GM18861 (cell line): Measurements from ENCODE around the gene SLC26A2.
"Not testable (repeated sequence)": the region's sequence is repeated elsewhere in the genome, so short reads cannot be mapped to it uniquely, and the experiment has no call there.

Source experiments
- ATAC-seq: cut with Tn5 transposase; IDR thresholded peaks from one replicate; pipeline ENCODE4 v1.9.1; 2021; ENCODE audit not compliant: unreplicated experiment

Gene SLC26A2

DNA sequence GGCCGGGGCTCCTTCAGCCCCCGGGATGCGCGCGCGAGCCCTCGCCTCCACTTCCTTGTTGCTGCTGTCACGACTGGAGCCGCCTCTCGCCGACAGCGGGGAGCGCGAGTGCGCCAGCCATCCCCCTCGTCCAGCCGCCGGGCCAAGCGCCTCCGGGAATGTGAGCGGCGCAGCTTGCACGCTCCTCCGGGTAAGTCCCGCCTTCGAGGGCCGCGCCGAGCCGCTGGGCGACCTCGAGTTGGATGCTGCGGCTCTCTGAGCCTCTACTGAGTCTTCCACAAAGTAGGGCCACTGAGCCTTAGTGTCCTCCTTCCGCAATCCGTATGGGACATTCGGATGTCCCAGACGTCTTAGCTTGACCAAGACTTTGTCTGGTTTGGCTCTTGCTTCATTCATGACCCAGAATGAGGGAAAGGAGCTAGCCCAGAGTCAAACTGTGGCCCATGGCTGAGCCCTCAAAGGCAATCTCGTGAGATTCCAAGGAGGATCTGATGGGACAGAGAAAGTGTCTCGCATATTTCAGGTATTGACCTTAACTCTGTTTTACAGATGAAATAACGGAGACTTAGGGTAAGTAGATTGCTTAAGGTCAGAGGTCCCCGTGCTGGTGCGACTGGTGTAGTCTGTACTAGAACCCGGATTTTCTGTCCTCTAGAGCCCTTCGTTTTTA, 40.6 kb downstream of the SLC26A2 start:
- ATAC-seq = peak; percentile 8

DNA sequence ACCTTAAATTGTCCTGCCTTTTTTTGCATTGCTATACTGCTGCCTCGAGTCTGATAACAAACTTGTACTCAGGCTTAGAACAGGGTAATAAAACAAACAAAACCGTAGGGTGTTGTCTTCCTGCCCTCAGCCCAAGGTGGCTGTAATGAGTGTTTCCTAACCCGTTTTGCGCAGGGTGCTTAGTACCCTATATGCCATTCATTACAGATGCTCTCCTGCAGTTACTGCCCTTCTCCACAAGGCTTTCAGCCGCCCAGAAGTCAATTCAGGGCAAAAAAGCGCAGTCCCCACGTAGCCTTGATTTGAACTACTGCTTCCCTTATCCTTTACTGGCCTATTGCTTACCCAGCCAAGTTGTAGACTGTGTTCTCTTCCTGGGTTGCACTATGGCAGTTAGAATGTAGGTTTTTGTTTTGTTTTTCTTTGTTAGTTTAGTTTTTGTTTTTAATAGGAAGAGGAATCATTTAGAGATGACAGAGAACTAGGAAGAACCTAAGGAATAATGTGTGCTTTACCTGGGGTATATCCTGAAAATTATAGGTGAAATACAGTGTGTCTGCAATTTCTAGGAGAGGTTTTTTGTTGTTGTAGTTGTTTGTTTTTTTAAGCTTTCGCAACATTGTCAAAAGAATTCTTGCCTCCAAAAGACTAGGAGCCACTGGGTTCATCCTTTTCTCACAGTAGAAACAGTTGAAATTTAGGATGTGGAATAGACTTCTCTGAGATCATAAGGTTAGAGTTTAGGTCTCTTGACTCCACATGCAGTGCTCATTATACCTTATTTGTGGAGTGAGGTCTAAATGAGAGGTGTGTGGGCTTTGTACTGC, 41.3 kb downstream of the SLC26A2 start:
- ATAC-seq = peak; percentile 70

DNA sequence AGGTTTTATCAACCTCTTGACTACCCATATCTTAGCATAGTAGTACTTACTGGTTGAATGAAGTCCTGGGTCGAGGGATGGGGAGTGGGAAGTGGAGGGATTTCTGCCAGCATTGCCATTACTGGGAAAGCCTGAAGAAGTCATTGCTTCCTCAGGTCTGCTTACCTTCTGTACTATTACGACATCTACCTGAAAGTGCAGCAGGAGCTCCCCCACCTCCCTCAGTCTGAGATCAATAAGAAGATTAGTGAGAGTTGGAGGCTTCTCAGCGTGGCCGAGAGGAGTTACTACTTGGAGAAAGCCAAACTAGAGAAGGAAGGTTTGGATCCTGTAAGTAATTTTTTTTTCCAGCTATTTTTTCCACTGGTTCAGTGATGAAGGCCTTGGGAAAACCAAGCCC, 45.8 kb downstream of the SLC26A2 start:
- no peak for ATAC-seq

DNA sequence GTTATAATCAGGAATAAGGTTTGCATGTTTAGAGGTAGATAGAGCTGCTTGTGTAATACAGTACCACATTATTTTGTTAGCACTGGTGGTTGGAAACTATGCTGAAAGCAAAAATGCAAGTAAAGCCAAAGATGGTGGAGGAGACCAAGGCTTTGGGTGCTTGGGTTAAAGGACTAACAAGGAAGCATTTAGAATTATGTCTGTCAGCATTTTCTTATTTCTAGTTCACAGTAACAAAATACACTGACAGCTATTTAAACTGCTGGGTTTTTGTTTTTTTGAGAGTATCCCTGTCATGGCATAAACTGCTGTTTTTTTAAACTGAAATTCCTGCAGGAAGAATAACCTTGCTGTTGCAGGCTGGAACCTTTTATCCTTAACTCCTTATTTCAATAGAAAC, 46.5 kb downstream of the SLC26A2 start:
- no peak for ATAC-seq

DNA sequence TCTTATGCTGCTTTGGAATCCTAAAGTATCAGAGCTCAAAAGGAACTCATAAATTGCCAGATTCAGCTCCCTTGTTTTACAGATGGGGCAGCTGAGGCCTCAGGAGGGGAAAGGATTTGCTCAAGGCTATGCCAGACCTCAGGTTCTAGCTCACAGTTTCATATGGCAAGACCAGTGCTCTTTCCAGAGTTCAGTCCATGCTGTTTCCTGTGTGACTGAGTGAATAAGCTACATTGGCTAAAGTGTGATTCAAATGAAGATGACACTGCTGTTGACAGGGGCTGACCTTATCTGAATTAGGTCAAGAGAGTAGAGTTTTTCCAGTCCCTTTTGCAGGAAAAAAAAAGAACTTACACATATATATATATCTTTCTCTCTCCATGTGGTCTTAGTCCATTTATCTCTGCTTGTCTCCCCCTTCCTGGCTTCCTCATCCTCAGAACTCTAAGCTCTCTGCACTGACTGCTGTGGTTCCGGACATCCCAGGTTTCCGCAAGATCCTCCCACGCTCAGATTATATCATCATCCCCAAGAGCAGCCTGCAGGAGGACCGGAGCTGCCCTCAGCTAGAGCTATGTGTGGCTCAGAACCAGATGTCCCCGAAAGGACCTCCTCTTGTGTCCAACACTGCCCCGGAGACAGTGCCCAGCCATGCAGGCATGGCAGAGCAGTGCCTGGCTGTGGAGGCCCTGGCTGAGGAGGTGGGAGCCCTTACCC, 49.3 kb downstream of the SLC26A2 start:
- no peak for ATAC-seq

DNA sequence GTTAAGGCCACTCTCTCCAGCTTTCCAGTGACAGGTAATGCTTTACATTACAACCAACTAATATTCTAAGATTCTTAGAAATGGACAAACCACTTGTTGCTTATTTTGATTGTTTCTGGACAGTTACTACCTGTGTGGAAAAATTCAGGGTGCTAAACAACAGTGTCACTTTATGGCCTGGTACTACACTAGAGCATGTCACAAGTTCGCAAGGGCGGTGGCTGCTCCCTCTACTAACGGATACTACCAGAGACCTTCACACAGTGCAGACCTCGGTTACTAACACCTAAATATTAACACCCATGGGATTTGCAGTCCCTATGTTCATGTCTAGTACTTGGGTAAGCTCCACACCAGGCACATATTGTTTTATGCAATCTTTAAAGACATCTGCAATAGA, 53.4 kb downstream of the SLC26A2 start:
- ATAC-seq = no peak

DNA sequence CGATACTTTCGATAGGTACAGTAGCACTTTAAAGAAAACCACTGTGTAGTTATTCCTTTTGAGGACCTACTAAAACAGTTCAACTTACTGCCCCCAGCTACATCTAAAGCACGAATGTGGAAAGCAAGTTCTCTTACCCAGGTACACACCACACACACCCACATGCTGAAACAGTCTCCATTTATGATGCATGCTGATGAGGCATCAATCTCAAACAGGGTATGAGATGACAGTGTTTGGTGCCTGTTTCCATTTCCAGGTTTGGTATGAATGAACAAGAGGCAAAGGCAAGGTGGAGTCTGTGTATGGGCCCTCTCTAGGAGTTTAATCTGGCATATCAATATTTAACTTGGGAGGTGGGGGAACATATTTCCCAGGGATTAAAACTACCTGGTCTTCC, 53.9 kb downstream of the SLC26A2 start:
- ATAC-seq = no peak

DNA sequence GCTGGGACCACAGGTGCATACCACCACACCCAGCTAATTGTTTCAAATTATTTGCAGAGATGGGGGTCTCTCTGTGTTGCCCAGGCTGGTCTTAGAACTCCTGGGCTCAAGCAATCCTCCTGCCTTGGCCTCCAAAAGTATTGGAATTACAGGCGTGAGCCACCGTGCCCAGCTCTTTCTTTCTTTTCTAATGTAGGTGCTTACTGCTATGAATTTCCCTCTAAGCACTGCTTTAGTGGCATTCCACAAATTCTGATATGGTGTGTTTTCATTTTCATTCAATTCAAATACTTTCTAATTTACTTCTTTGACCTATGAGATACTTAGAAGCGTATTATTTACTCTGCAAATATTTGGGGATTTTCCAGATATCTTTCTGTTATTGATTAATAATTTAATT, 54.9 kb downstream of the SLC26A2 start:
- ATAC-seq = no peak

DNA sequence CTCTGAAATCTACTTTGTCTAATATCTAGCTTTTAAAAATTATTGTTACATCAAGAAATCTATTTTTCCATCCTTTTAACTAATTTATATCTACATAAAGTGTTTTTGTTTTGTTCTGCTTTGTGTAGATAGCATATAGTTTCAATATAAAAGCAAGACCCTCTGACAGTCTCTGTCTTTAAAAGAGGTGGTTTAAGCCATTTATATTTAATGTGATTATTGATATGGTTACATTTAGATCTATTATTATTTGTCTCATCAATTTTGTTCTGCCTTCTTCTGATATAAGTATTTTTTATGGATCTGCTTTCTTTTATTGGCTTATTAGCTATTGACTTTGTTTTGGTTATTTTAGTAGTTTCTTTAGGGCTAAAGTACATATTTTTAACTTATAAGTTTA, 56.0 kb downstream of the SLC26A2 start:
- ATAC-seq = no peak

DNA sequence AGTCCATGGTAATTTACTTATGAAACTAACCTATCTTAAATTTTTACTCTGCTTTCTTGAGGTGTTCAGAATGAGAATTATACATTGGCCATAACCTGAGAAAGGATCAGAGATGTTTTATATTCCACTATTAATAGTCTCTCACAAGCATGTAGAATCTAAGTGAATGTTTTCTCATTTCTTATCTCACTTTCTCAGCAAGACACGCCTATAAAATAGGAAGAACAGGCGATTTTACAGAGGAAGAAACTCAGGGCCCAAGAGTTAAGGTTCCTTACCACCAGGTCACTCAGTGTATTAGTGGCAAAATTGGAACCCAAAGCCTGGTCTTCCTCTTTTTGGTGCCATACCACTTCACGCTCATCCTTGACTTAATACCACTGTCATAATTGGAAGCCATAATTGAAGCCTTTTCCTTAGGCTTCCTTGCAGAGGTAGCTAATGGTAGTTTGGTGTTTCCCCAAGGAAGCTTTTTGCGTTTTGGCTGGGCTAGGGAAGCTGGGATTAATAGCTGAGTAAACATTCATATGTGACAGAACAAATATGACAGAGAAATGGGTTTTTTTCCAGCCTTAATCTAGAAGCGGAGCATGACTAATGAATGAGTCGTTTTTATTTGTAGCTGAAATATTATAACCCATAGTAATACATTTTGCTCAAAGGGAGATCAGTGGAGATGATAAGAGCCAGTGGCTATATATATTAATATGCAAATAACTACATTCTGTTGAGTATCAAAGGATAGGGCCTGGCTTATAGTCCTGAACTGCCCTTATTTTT, 56.9 kb downstream of the SLC26A2 start:
- ATAC-seq = no peak

DNA sequence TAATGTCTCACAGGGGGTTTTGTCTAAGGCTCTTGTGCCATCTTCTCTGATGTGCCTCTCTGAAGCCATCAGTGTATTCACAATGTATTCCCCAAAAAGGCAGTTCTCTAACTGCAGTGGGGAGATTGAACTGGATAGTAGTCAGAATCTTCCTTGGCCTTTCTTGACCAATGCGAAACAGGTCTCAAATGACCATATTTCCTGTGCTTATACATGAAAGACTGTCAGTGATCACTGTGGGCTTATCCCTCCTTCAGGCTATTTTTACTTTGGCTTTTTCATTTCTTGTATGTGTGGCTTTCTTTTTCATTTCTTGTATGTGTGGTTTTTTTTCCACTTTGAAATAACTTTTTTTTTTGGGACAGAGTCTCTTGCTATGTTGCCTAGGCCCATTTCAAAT, 59.7 kb downstream of the SLC26A2 start:
- ATAC-seq = no peak

DNA sequence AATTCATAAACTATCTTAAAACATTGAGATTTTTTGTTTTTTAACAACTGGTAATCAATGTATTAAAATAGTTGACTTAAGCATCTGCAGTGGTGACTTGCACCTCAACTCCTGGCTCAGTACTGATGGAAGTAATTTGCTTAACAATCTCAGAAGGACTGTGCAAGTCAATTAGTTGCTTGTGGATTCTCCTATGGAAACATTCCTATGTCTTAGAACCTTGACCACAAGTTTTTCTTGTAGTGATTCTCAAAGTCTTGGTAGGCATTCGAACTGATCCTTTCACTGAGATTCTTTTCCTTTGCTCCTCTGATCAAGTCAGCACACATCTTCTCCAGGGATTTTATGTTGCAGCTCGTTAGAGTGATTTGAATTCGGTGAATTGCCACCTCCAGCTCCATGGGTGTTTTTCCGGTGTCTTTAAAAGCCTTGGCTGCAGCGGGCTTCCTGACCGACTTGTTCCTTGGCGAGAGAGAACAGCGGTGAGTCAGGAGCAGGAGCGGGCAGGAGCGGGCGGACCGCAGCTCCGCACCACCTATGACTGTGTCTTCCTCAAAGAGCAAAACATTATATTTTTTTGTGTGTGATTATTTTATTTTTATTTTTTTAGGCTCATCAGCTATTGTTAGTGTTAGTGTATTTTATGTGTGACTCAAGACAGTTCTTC, 61.1 kb downstream of the SLC26A2 start:
- no peak for ATAC-seq

DNA sequence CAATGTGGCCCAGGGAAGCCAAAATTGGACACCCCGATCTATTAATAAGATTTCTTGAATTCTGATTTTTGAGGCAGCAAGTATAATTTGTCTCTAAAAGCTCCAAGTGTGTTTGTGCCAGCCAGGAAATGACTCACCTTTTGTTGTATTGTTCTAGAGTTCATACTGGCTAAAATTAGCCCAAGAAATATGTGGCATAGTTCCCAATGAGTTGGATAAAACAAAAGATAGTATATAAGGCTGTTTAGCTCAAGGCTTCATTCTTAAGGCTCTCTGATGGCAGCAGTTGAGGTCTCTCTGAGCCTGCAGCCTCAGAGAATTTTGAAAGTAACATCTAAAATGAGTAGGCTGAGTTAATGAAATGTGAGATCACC, 61.6 kb downstream of the SLC26A2 start:
- ATAC-seq = no peak

DNA sequence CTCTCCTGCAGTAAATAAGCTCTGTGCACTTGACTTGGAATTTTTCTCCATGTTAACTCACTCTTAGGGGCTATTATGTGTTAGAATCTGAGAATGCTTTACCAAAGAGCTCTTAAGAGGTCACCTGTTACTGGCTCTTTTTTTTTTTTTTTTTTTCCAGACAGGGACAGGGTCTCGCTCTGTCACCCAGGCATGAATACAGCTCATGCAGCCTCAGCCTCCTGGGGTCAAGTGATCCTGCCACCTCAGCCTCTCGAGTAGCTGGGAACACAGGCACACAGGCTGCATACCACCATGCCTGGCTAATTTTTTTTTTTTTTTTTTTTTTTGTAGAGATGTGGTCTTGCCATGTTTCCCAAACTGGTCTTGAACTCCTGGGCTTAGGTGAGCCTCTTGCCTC, 62.1 kb downstream of the SLC26A2 start:
- ATAC-seq = no peak

DNA sequence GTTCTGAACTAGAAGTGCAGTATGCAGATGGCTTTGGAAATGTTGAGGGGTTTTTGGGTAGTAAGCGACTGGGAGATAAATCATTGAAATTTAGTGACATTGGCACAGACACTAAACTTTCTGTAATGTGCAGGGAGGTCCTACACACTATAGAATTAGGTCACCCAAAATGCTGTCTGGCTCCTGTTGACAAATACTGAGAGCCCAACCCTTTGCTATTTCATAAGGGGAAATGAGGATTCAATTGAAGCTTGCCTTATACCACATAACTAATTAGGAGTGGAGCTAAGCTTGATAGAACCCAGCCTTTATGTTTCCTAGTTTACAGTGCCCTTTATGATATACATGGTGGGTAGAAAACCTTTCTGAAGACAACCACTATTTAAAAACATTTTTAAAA, 62.6 kb downstream of the SLC26A2 start:
- no peak for ATAC-seq

DNA sequence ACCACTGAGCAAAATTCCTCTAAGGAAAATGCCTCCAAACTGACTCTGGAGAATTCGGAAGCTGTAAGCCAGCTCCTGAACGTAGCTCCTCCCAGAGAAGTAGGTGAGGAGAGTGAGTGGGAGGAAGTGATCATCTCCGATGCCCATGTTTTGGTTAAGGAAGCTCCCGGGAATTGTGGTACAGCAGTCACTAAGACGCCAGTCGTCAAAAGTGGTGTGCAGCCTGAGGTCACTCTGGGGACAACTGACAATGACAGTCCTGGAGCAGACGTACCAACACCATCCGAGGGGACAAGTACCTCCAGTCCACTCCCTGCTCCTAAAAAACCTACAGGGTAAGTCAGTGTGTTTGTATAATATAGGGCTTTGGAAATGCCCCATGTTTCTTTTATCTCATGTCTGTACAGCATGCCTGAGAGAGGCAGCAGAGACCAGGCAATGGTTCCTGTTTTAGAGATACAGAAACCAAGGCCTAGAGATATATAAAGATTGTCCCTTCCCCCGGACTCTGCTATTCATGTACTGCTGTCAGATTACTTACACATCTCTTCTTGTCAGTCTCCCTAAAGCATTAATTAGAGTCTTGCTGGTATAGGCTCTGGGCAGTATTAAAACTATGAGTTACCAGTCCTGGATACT, 63.9 kb downstream of the SLC26A2 start:
- no peak for ATAC-seq

DNA sequence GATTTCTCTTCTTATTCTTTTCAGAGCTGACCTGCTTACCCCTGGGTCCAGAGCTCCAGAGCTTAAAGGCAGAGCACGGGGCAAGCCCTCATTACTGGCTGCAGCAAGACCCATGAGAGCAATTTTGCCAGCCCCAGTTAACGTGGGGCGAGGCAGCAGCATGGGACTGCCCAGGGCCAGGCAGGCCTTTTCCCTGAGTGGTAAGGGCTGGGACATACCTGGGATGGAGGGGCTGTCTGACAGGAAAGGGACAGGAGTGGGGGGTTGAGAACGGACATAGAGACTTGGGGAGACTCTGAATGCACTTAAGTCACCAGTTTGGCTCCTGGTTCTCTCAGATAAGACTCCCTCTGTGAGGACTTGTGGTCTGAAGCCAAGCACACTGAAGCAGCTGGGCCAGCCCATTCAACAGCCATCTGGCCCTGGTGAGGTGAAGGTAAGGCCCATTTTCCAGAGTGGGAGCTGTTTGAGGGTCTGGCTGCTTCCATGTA, 66.2 kb downstream of the SLC26A2 start:
- ATAC-seq = no peak

DNA sequence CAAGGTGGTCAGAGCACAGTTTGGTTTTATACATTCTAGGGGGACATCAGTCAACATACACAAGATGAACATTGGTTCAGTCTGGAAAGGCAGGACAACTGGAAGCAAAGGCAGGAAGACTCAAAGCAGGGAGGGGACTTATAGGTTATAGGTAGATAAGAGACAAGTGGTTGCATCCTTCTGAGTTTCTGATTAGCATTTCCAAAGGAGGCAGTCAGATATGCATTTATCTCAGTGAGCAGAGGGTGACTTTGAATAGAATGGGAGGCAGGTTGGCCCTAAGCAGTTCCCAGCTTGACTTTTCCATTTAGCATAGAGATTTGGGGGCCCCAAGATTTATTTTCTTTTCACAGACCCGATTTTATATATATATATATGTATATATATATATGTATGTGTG, 67.5 kb downstream of the SLC26A2 start:
- not testable (repeated sequence) for ATAC-seq

DNA sequence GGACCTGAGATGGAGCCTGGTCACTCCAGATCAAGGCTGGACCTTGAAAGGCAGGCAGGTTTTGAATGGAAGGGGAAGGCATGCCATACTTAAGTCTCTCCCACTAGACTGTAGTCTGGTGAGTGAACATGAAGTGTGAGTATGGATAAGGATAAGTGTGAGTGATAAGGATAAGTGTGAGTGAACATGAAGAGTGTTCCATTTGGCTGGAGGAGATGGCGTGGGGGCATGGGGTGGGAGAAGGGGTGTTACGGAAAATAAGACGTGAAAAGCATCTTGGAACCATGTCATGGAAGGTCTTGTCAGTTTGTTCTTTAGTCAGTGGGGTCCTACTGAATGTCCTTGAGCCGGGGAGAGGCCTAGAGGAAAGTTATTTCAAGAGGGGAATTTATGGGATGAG, 72.8 kb downstream of the SLC26A2 start:
- no peak for ATAC-seq

DNA sequence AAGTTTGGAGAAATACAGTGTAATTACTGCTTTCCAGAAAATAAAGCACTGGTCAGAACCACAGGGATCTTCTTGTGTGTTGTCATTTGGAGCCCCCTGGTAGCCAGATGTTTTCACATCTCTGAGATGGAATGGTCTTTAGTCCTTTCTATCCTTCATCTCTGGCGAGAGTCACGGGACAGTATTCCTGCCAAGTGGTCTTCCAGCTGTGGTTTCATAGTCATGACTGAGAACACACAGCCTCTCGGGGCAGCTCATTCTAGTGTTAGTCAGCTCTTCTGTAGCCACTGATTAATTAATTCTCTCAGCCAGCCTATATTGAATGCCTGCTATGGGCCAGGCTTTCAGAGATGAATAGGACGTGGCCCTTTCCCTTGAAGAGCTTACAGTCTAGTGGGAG, 74.1 kb downstream of the SLC26A2 start:
- ATAC-seq = no peak
